ENCODE measurements around the gene LAG3.

LAG3 gene

DNA sequence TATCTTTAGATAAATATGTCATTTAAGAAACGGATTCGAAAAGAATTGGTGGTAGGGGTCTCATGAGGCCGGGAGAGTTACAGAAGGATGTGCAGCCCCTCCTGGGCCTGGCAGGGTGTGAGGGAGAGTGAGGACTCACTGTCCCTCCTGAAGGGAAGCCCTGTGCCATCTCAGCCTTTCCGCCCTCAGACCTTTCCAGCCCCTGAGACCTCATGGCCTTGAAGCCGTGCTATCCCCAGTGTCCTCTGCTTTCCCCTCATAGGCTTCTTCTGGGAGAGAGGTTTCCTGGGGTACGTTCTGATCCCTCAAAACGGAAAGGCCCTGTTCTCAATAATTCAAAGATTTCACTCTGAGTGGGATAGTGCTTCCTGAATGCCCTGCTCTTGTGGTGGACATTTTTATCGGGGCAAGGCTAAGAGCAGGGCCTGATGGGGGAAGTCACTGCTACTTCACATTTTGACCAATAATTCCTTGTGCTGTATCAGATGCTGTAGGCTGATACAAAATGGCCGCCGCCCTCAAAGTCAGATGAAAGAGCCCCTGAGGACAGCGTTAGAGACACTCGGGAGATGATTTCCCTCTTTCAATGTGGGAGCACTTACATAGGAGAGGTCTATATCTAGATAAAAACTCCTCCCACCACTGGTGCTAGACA is 18.3 kb downstream of the LAG3 start:
- no peak for DNase-seq (ENCODE audit: low read depth in 2 of 2)

DNA sequence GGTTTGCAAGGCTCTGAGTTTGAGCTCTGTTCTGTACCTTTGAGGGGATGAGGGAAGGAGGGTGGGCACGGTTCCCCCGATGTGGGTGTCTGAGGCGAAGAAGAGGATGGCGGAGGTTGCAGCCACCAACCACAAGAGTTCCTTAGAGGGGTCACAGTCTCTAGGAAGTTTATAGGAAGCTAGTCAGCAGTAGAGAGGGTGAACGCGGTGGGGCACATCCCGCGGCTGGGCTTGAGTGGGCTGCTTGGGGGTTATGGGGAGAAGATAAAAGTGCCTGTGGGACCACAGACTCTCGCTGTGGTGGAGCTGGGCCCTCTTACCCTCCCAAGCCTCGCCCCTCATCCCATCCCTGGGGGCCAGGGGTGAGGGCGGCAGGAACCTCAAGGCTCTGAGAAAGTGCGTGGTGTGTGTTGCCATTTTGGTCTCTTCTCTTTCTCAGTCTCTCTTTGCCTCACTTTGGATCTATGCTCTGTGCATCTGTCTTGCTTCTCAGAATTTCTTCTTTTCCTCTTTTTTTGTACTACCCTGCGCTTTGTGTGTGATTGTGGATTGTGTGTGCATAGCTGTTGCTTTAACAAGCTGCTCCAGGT is 19.7 kb downstream of the LAG3 start:
- DNase-seq (ENCODE audit: low read depth in 2 of 2) = no peak

DNA sequence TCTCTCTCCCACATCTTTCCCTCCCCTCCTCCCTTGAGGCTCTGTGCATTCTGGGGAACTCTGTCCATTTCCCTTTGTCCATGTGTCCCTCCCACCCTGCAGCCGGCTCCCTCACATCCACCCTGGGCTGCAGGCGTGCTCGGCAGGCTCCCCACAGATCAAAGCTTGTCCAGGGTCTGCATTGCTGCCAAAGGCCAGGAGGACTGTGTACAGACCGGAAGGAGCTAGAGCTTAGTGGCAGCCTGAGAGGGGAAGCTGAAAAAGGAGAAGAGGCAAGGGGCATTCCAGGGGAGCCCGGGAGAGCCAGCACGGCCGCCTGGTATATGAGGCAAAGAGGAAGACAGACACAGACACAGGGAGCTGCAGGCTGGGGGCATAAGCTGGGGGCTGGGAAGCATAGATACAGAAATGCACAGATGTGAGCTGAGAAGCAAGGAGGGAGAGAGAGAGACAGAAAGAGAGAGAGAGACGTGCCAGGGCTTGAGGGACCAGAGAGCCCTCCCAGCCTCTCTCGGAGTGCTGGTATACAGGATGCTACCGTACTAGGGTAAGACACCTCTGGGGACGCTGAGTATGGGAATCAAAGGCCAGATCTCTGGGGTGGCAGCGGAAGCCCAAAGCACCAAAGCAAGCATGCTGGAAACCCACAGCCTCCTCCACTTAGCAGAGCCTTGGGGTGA is 20.3 kb downstream of the LAG3 start:
- DNase-seq (ENCODE audit: low read depth in 2 of 2) = no peak

DNA sequence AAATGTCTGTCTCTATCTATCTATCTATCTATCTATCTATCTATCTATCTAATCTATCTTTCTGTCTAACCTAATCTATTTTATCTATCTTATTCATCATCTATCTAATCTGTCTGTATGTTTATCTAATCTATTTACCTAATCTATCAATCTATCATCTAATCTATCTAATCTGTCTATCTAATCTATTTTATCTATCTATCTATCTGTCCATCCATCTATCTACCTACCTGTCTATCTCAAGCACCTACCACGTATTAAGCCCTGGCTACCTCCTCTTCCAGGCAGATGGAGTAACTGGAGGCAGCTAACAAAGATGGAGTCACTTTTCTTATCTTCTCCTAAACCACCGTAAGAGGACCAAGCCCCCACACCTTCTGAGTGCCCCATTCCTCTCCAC is 22.8 kb downstream of the LAG3 start:
- DNase-seq (ENCODE audit: low read depth in 2 of 2) = no peak

DNA sequence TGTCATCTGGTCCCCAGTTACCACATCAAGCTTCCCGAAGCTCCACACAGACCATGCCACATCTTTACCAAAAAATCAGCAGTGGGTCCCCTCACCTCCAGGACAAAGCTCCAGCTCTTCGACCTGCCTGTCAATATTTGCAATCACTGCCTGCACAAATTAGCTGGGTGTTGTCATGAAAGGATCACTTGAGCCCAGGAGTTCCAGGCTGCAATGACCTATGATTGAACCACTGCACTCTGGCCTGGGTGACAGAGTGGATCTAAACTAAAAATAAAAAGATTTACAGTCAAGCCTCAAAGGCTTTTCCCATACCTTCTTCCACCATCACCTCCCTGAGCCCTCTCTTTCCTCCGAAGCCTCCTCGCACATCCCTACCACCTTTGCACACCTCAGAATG is 24.3 kb downstream of the LAG3 start:
- DNase-seq (ENCODE audit: low read depth in 2 of 2) = no peak

DNA sequence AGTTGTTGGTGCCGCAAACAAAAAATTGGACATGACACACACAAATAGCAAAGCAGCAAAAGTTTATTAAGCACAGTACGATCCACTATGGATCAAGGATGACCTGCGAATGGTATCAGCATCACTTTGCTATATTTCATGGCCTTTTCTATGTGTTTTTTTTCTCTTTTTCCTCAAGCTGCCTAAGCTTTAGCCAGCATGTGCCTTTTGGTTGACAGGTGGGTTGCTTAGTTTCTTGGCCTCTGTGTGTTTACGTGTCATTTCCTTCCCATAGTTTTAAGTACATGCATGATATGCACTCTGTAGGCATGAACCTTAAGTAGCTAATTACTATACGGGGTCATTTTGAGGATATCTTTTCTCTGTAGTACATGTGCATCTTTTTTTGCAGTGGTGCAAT is 26.8 kb downstream of the LAG3 start:
- no peak for DNase-seq (ENCODE audit: low read depth in 2 of 2)

DNA sequence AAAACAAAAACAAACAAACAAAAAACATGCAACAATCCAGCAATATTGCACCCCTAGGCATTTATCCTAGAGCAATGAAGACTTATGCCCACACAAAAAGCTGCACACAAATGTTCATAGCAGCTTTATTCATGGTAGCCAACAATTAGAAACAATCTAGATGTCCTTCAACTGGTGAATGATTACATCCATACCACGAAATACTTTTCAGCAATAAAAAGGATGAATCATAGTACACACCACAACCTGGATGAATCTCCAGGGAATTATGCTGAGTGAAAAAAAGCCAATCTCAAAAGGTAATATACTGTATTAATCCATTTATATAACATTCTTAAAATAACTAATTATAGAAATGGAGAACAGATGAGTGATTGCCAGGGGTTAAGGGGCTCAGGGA is 34.9 kb downstream of the LAG3 start:
- DNase-seq (ENCODE audit: low read depth in 2 of 2) = no peak

DNA sequence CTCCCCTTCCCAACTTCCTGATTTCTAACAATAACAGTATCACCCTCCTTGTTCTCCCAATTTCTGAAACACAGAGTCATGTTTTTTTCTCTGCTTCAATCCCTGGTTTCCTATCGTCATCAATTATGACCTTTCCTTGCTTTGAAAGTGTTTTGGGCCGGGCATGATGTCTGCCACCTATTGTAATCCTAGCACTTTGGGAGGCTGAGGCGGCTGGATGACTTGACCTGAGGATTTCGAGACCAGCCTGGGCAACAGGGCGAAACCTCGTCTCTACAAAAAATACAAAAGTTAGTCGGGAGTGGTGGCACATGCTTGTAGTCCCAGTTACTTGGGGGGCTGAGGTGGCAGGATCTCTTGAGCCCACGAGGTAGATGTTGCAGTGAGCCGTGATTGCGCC is 36.7 kb downstream of the LAG3 start:
- DNase-seq (ENCODE audit: low read depth in 2 of 2) = no peak

DNA sequence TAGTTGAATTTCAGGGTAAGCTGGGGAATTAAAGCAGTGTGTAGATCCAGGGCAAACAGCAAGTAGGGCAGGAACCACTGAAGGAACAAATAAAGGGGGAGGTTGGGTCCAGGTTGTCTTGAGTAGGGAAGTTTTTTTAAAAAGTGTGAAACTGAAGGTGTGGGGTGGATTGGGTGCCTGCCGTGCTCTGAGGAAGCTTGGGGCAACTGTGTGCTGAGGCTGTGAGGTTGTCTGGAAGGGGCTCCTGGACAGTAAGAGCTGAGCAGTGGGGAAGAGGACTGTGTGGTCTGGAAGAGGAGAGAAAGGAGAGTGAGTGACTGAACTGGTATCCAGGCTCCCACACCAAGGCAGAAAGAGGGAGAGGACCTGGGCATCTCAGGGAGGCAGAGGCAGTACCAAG is 38.4 kb downstream of the LAG3 start:
- DNase-seq (ENCODE audit: low read depth in 2 of 2) = no peak

DNA sequence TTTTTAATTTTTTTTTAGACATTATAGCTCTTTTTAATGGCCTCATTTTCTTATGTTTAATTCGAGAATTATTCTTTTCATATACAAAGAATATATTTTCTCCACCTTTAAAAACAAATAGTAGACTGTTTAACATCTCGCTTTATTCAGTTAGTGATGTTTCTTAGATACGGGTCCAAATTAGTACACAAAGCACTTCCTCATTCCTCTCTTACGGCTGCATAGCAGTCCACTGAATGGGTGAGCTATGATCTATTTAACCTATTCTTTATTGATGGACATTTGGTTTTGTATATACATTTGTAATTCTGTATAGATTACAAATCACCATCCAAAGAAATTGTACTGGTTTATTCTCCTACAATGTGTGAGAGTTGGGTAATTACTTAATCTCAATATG is 41.0 kb downstream of the LAG3 start:
- DNase-seq (ENCODE audit: low read depth in 2 of 2) = no peak

DNA sequence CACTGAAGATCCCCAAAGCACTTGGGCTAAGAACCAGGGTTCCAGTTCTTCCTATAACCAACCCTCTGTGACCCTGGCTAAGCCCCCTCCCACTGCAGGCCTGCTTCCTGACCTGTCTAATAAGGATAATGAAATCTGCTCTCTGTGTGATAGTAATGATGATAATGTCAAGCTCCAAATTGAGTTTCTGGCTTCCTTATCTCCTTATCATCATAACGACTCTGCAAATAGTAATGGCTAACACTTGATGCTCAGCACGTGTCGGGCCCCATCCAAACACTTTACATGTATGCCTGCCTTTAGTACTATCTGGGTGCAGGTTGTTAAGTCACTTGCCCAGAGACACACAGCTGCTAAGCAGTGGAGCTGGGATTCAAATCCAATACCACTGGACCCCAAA is 44.3 kb downstream of the LAG3 start:
- no peak for DNase-seq (ENCODE audit: low read depth in 2 of 2)

DNA sequence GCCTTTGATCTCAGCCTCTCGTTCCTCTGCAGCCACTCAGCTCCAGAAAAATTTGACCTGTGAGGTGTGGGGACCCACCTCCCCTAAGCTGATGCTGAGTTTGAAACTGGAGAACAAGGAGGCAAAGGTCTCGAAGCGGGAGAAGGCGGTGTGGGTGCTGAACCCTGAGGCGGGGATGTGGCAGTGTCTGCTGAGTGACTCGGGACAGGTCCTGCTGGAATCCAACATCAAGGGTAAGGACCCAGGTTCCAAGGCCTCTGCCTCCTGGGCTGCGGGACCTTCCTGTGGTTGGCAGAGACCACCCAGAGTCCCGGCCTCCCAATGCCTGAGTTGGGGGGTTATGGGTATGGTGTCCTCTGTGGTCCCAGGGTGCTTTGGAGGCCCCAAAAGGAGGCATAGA is 44.8 kb downstream of the LAG3 start:
- DNase-seq (ENCODE audit: low read depth in 2 of 2) = no peak

DNA sequence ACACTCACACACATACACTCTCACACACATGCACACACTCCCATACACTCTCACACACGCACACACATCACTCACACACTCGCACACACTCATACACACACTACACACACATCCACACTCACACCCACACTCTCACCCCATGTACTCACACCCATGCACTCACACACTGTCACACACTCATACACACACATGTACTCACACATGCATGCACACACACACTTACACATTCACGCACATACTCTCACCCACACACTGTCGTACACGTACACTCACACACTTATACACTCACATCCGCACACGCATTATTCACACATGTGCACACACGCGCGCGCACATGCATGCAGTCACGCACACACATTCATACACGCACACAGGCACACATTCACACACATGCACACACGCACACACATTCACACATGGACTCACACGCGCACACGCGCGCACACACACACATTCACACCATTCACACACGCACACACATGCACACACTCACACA is 45.4 kb downstream of the LAG3 start:
- no peak for DNase-seq (ENCODE audit: low read depth in 2 of 2)

DNA sequence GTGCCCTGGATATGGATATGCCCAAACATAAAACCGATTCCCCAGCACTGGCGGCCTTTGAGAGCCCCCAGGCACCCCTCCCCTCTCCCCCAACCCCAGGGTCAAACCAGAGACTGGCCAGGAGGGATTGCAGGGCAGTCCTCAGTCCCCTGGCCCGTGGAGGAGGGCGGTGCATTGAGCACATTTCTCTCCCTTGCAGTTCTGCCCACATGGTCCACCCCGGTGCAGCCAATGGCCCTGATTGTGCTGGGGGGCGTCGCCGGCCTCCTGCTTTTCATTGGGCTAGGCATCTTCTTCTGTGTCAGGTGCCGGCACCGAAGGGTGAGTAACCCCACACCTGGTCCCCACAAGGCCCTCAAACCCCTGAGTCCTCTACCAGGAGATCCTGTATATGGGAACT is 45.9 kb downstream of the LAG3 start:
- DNase-seq (ENCODE audit: low read depth in 2 of 2) = no peak

DNA sequence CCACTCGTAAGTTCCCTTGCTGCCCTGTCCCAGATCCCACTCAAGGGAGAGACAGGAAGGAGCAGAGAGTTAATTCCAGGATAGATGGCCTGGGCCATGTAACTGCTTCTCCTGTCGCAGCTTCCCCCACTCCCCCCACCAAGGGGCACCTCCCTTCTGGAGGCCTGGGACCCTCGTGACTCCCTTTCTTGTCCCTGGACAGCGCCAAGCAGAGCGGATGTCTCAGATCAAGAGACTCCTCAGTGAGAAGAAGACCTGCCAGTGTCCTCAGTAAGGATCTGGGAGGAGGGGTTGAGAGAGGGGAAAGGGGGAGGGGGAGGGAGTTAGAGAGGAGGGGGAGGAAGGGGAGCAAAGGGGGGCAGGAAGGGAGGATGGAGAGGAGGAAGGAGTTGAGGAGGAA is 46.3 kb downstream of the LAG3 start:
- DNase-seq (ENCODE audit: low read depth in 2 of 2) = no peak

DNA sequence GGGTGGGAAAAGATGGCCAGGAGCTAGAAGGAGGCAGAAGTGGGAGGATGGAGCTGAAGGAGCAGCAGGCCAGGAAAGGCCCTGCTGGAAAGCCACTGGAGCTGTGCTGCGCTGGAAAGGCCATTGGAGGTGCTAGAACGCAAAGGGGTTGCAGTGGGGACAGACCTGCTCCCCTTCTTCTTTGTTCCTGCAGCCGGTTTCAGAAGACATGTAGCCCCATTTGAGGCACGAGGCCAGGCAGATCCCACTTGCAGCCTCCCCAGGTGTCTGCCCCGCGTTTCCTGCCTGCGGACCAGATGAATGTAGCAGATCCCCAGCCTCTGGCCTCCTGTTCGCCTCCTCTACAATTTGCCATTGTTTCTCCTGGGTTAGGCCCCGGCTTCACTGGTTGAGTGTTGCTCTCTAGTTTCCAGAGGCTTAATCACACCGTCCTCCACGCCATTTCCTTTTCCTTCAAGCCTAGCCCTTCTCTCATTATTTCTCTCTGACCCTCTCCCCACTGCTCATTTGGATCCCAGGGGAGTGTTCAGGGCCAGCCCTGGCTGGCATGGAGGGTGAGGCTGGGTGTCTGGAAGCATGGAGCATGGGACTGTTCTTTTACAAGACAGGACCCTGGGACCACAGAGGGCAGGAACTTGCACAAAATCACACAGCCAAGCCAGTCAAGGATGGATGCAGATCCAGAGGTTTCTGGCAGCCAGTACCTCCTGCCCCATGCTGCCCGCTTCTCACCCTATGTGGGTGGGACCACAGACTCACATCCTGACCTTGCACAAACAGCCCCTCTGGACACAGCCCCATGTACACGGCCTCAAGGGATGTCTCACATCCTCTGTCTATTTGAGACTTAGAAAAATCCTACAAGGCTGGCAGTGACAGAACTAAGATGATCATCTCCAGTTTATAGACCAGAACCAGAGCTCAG is 47.0 kb downstream of the LAG3 start:
- no peak for DNase-seq (ENCODE audit: low read depth in 2 of 2)

DNA sequence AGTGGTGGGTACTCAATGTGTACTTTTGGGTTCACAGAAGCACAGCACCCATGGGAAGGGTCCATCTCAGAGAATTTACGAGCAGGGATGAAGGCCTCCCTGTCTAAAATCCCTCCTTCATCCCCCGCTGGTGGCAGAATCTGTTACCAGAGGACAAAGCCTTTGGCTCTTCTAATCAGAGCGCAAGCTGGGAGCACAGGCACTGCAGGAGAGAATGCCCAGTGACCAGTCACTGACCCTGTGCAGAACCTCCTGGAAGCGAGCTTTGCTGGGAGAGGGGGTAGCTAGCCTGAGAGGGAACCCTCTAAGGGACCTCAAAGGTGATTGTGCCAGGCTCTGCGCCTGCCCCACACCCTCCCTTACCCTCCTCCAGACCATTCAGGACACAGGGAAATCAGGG is 47.8 kb downstream of the LAG3 start:
- no peak for DNase-seq (ENCODE audit: low read depth in 2 of 2)

DNA sequence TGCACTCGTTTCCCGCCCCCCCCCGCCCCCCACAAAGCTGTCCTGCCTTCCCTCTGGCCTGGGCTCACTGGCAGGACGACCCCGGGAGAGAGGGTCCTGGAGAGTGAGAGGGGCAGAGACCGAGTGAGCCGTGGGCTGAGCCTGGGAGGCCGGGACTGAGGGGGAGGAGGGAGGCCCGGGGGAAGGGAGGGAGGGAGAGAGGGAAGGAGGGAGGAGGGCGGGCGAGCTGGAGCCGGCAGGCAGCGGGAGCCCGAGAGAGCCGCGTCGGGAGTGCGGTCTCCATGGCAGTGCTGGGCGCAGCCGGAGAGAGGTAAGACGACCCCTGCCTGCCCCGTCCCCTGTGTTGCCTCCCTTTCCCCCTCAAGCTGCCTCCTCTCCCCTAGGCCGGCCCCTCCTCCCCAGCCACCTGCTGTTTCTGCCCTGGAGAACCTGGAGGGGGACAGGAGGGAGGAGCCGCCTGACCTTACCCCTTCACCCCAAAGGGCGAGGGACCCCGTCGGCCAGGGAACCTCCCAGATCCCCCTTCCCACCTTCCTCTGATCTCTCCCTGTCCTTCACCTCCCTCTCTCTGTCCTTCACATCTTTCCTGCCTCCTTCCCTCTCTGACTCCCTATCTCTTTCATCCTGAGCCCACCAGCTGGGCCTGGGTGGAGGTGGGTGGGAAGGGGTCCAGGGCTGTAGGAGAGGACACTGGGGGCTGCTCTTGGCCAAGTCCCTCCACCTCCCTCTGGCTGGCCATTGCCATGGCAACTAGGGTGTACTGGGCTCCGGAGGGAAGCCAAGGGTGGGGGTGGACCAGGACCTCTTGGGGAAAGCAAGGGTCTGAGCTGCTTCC is 49.5 kb downstream of the LAG3 start, which contains the start of gene GPR162:
Gene GPR162, plus strand, starts transcription at position 231 of the 835 bp plus-strand sequence. CDS start 2,078 bp downstream, outside the sequence.
- DNase-seq (ENCODE audit: low read depth in 2 of 2) = no peak

DNA sequence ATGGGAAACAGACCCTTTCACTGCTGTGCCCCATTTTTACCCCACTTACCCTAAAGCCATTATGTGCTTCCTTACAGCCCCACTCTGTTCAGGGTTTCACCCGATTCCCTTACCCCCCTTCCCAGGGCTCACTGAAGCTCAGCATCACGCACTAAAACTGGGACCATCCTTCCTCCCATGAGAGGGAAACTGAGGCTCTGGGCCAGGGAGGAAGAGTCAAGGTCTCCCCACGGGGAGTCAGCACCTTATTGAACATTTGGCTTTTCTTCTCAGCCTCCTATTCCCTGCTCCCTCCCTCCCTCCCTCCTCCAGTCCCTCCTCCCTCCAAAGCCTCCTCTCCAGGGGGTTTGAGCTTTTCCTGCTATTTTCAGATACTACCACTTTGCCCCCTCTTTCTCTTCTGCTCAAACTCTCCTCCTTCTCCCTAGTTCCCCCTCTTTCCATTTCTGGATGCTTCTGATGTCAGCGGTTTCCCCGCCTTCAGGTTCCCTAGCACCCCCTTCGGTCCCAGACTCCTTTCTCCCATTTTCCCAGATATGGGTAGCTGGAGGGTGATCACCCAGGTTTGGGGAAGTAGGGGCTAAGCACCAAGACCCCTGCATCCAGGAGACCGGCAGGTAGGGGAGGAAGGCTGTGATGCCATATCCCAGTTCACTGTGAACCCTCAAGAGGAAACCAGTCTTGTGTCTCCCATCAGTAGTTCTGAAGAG is 50.3 kb downstream of the LAG3 start:
- DNase-seq (ENCODE audit: low read depth in 2 of 2) = no peak
